HG03066 (cell line): ENCODE results near the gene INVS.
A peak's percentile ranks its signal among the peaks of the same experiment; 100 is the strongest.
"Not testable (repeated sequence)": the region's sequence is repeated elsewhere in the genome, so short reads cannot be mapped to it uniquely, and the experiment has no call there.

Source experiments
- ATAC-seq: cut with Tn5 transposase; IDR thresholded peaks from one replicate; pipeline ENCODE4 v1.9.1; 2021; ENCODE audit warnings: low read depth; ENCODE audit not compliant: unreplicated experiment

Gene INVS

GRCh38 chr9:100098887-100099721 lies at the start of gene INVS, which contains the start of gene ERP44:
INVS (plus strand) TSS chr9:100099243; CDS start chr9:100104522, 5,279 bp downstream.
ERP44 (minus strand) TSS chr9:100099000; CDS start chr9:100098840, 160 bp downstream.
- peak; percentile 98 for ATAC-seq

GRCh38 chr9:100049551-100049950 lies 49.5 kb upstream of the INVS start:
- no peak for ATAC-seq

- ATAC-seq = no peak
Measured at GRCh38 chr9:100052375-100052774, 46.7 kb upstream of the INVS start.

- ATAC-seq = no peak
Measured at GRCh38 chr9:100056561-100056960, 42.5 kb upstream of the INVS start.

- ATAC-seq = no peak
Measured at GRCh38 chr9:100057624-100058023, 41.4 kb upstream of the INVS start.

- ATAC-seq = peak; percentile 75
Measured at GRCh38 chr9:100058699-100059579, 40.1 kb upstream of the INVS start.

GRCh38 chr9:100062683-100063082 lies 36.4 kb upstream of the INVS start:
- not testable (repeated sequence) for ATAC-seq

- ATAC-seq = no peak
Measured at GRCh38 chr9:100063185-100063584, 35.9 kb upstream of the INVS start.

- ATAC-seq = no peak
Measured at GRCh38 chr9:100064872-100065581, 34.0 kb upstream of the INVS start.

GRCh38 chr9:100066539-100066938 lies 32.5 kb upstream of the INVS start:
- ATAC-seq = peak; percentile 94

GRCh38 chr9:100067990-100068389 lies 31.1 kb upstream of the INVS start:
- not testable (repeated sequence) for ATAC-seq

- not testable (repeated sequence) for ATAC-seq
Measured at GRCh38 chr9:100069068-100069467, 30.0 kb upstream of the INVS start.

- ATAC-seq = no peak
Measured at GRCh38 chr9:100070104-100071041, 28.7 kb upstream of the INVS start.

- ATAC-seq = no peak
Measured at GRCh38 chr9:100071271-100071670, 27.8 kb upstream of the INVS start.

GRCh38 chr9:100072805-100073204 lies 26.2 kb upstream of the INVS start:
- ATAC-seq = no peak

- no peak for ATAC-seq
Measured at GRCh38 chr9:100074093-100074492, 24.9 kb upstream of the INVS start.

- ATAC-seq = no peak
Measured at GRCh38 chr9:100074989-100075388, 24.1 kb upstream of the INVS start.

GRCh38 chr9:100076256-100076655 lies 22.8 kb upstream of the INVS start:
- ATAC-seq = not testable (repeated sequence)

GRCh38 chr9:100082782-100083181 lies 16.3 kb upstream of the INVS start:
- ATAC-seq = no peak
